ENCODE results near the gene LDB2.

Gene LDB2

DNA sequence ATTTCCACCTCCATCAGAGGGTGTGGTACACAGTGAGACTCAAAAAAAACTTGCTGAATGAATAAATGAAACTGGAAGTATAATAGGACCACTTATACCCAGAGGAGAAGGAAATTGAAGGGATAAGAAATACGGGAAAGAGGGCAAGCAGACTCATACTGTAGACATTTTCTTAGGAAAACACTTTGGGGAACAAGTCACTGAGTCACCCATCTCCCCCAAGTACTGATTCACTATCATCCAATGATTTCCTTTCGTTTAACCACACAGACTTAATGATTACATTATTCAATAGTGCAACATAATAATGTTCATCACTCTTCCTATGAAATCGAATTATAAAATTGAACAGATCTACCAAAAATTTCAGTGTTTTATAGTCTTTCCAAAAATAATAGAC, 97.1 kb downstream of the LDB2 start:
- DNase-seq, result no peak

- DNase-seq, result peak; percentile 50
These were observed 103.5 kb downstream of the LDB2 start for GRCh38 chr4:16794816-16795445.

- DNase-seq, result no peak
These were observed 107.0 kb downstream of the LDB2 start for GRCh38 chr4:16791460-16791859.

- DNase-seq, result no peak
These were observed 107.9 kb downstream of the LDB2 start for GRCh38 chr4:16790508-16790907.

GRCh38 chr4:16788868-16789267, 109.6 kb downstream of the LDB2 start:
- no peak for DNase-seq

DNA sequence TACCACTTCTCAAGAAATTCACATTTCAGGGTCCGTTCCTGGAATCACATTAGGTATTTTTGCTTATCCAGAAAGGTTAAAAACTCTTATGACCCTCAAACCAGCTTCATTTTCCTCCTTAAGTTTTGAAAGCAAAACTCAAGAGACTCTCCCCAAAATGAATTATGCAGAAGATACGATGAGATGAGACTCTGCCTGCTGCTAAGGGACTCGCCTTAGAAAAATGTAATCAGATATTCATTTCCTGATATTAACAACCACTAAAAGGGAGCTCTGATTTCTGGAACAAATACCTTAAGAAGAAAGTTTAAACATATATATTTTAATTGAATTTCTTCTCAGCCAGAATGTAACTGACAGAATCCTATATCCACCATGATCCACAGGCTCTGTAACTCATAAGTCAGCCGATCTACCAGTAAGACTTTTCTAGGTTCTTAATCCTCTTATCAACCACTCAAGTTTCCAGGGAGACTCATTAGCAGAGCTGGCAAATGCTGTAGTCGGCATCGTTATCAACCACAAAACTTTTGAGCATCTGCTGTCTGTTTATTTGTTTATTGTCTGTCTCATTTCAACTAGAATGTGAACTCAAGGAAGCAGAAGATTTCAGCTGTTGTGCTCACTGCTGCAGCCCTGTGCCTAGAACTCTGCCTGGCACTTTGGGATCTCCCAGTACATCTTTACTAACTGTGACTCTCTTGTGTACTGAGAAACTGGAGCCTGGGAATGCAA, 112.5 kb downstream of the LDB2 start:
- no peak for DNase-seq

GRCh38 chr4:16783119-16783518, 115.3 kb downstream of the LDB2 start:
- DNase-seq, result no peak

DNA sequence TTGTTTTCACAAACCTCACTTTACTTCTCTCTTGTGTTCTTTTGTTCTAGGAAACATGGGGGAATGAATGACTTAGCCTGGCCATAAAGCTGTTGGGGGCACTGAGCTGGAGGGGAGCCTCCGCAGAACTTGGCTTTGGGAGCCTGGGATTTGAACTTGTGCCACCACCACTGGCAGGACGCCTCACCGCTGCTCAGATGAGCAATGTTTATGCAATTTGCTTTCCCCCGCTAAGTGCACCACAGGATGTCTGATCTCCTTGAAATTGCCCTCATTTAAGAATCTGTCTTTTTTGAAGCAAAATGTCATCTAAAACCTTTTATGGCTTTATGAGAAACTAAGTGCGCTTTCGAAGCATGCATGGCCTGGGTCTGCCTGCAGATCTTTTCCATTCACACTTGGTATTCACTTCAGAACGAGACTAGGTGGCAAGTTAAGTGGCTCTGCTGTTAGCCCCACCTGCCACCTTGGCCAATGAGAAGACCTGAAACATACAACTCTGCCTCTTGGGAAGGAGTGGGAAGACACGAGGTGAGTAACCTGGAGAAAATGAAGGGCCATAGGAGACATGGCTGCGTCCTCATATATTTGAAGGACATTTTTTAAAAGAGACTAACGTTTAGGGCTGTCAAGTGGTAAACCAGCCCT, 119.3 kb downstream of the LDB2 start:
- no peak for DNase-seq

DNA sequence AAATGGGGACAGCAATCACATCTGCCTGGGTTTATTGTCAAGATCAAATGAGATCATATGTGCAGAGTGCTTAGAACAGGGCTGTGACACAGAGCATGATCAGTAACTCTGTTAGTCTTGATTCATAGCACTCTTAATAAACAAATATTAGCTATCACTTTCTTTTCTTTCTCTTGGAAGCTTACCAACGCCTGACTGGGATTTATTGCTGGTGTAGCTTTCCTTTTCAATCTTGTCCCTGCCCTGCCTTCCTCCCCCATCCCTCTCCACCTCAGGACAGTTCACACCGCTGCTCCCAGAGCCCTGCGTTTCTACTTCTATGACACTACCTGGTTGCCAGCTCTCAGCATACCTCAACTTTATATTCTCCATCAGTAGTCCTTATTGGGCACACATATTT, 120.7 kb downstream of the LDB2 start:
- DNase-seq, result no peak

DNA sequence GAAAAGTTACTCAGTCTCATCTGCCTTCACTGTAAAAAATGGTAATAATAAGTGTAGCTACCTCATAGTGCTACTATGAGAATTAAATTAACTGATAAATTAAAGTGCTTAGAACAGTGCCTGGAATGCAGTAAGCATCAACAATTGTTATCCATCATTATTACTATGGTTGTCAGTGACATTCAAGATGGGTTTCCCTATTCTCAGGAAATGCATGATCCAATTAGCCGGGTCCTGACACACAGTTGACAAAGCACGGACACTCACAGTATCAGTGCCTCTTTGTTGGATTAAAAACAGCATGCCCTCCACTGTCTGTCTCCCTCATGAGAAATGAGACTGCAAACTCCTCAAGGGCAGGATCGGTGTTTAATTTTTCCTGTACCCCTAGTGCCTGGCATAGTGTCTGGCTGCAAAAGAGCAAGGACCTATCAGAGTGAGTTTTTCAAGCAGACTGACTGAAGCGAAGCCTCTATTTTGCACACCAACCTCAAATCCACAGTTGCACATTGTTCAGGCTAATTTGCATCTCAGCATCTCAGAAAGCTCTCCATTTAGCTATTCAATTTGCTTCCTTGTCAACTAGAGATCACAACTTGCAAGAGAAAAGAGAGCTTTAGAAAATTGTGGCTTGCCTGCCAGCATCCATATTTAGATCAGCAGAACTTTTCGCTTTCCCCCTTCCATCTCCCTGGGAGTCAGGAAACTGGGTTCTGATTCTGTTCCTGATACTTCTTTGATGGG, 122.9 kb downstream of the LDB2 start:
- DNase-seq, result no peak

GRCh38 chr4:16772366-16772850, 126.0 kb downstream of the LDB2 start:
- DNase-seq, result no peak

DNA sequence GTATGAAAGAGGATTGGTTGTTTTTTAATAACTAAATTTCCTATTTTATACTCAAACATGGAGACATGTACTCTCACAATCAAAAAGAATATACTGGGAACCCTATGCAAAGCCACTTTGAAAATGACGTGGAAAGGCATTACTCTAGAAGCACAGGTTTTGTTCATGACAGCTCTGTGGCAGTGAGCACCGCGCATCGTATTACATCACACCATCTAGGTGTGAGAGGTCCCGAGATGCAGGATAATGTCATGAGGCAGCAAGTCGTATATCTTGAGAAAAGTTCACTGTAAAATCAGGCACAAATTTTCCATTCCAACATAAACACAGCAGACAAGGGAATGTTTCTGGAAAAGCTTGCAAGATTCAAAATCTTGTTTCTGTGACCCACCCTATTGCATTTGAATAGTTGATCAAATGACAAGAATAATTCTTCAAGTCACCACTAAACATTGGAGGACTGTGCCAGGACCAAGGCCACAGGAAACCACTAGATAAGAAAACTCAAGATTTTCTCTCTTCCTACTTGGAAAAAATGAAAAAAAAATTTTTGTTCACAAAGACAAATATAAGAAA, 127.6 kb downstream of the LDB2 start:
- no peak for DNase-seq

- DNase-seq, result no peak
These were observed 130.6 kb downstream of the LDB2 start for GRCh38 chr4:16767861-16768260.

- no peak for DNase-seq
These were observed 131.2 kb downstream of the LDB2 start for GRCh38 chr4:16767251-16767650.

GRCh38 chr4:16765546-16765945, 132.9 kb downstream of the LDB2 start:
- no peak for DNase-seq

GRCh38 chr4:16764622-16765021, 133.8 kb downstream of the LDB2 start:
- no peak for DNase-seq

DNA sequence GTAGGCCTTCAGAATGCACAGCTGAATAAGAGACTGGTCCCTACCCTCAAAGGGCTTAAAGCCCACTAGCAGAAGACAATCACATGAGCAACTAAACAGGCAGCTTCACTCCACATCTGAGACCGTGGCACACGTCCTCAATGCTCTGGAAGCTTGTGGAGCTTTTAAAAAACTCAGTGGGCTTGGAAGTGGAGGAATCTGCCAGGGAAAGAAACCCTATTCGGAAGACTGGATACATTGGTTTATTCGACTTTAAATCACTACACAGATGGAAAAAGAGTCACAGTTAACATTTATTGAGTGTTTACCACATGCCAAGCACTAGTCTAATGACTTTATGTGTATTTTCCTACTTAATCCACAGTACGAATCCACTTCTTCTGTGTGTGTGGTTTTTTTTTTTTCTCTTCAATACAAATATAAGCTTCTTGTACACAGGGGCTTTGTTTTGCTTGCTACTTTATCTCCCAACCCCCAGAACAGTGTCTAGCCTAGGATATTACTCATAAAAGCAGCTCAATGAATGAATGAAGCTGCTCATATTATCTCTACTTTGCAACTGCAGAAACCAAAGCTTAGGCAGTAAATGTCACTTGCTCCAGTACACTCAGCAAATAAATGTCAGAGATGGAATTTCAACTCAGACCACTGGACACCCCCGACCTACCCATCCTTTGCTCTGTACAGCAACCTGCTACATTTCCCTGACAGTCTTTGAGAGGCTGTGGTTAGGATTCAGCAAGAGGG, 137.7 kb downstream of the LDB2 start:
- DNase-seq, result no peak

DNA sequence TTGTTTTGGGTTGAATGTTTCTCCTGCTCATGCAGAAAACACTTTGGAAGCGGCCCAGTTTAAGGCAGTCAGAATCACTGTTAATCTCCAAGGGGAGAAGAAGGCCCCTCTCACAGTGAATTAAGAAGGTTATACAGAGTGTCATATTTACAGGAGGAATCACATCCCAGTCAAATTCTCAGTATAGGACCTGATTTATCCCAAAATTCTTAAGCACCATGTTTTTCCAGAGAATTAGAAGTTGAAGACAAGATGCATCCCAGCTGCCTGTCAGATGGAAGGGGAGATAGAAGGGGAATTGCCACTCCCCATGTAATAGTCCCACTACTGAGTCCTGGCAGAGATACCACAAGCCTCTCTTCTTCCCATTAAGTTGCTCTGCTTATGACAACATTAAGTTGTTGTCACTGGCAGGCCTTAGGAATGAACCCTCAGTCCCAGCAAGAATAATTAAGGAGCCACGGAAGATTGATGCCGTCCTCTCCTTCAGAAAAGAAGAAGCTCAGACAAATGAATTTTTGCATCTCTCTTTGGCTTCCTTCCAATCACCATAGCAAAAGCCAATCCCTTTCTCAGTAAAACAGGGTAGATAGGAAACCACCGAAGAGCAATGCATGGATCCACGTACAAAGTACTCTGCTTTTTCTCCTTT, 138.4 kb downstream of the LDB2 start:
- peak; percentile 49 for DNase-seq

- no peak for DNase-seq
These were observed 139.6 kb downstream of the LDB2 start for GRCh38 chr4:16758816-16759215.

DNA sequence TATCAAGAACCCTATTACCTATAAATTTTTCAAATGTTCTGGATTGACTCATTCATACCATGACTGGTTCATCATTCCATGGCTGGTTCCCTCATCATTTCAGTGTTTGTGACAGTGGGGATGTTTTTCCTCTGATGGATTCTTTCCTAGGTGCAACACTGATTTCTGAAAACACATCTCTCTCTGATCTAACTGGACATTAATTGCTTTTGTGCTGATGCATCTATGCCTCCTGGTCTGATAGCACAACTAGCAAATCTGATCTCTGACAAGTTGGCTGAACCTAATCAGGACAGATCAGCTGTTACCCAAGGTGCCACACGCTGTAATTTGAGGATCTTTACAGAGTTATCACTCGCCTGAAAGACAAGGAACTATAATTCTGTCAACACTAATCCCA, 140.2 kb downstream of the LDB2 start:
- DNase-seq, result no peak

- no peak for DNase-seq
These were observed 141.3 kb downstream of the LDB2 start for GRCh38 chr4:16757080-16757521.

DNA sequence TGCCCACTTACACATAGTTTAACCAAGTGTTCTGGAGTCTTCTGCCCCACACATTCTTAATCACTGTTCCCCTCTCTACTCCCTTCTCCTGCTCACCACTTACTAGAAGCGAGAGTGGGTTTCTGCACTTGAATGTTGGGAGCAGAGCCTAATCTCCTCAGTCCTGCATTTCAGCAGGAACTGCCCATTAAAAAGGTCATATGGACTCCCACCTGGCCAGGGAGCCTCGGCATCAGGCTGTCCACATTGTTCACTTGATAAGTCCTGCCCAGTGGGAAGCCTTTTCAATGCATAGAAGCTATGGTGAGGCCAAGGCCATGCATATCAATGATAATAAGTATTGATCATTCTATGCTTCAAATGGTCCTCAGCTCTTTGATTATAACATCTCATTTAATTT, 144.3 kb downstream of the LDB2 start:
- DNase-seq, result no peak

Data from right hindlimb (tissue), 1 donor.